ENCODE data around the gene SPG7. TPM values are rescaled to one million over a fixed set of nuclear protein-coding genes. Genes with fewer than 3 reads are reported as not detected.
"Not testable (repeated sequence)": the region's sequence is repeated elsewhere in the genome, so short reads cannot be mapped to it uniquely, and the experiment has no call there.

SPG7 gene
- total RNA-seq, 1 donor from 2014 or later, result 119 TPM

DNA sequence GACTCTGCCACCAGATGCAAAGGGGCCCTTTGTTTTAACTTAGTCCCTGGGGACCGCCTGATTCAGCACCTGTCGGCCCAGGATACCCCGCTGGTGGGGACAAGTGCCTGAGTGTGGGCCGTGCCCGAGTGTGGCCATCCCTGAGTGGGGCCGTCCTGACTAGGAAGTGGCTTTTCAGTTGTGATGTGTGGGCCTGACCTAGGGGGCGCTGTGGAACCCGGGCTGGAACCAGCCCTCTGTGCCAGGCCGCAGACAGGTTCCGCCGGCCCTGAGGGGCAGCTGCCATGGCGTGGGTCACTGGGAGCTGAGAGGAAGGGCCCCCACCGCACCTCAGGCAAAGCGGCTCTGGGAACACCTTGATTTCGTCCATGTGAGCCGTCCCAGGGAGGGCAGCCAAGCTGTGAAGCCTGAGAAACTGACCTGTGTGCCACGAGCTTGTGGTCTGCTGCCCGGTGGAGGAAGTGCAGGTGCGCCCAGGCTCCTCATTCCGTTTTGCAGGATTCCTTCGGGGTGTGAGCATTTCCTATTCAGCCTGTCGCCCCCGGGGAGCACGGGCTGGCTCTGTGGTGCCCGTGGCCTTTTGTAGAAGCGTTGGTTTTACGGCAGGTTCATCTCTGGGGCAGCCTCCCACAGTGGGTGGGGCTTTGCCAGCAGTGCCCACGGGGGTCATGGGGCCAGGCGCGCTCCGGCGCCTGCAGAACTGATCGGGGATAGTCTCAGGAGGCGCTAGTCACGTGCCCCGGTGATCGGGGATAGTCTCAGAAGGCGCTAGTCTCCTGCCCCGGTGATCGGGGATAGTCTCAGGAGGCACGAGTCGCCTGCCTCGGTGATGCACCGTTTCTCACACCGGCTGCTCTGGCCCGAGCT lies 57.5 kb downstream of the SPG7 start:
- Histone ChIP-seq H3K27ac (peak overlapping the region; percentile 27), H3K9me3 (no peaks in the 10 kb centered on the region), H3K4me3 (no peak overlapping the region), H3K36me3 (peaks cover 0 to 37% of the 10 kb centered on the region in 2 donors), H3K4me1 (peaks cover 51% of the 10 kb centered on the region), H3K27me3 (no peaks in the 10 kb centered on the region)
- no peak for DNase-seq (ENCODE audit: extremely low spot score in 2 of 2)
- TF ChIP-seq POLR2A (IDR thresholded peaks at IDR 0.05), result no peak
- no peak for TF ChIP-seq CTCF (IDR thresholded peaks at IDR 0.05)
- TF ChIP-seq POLR2AphosphoS5 (IDR thresholded peaks at IDR 0.05; ENCODE audit: insufficient read depth in 1 of 2, low read depth in 1 of 2), result peak in 1 of 2 donors; percentile 69
- intact Hi-C loops (cut with DNase I), result no loop called here

DNA sequence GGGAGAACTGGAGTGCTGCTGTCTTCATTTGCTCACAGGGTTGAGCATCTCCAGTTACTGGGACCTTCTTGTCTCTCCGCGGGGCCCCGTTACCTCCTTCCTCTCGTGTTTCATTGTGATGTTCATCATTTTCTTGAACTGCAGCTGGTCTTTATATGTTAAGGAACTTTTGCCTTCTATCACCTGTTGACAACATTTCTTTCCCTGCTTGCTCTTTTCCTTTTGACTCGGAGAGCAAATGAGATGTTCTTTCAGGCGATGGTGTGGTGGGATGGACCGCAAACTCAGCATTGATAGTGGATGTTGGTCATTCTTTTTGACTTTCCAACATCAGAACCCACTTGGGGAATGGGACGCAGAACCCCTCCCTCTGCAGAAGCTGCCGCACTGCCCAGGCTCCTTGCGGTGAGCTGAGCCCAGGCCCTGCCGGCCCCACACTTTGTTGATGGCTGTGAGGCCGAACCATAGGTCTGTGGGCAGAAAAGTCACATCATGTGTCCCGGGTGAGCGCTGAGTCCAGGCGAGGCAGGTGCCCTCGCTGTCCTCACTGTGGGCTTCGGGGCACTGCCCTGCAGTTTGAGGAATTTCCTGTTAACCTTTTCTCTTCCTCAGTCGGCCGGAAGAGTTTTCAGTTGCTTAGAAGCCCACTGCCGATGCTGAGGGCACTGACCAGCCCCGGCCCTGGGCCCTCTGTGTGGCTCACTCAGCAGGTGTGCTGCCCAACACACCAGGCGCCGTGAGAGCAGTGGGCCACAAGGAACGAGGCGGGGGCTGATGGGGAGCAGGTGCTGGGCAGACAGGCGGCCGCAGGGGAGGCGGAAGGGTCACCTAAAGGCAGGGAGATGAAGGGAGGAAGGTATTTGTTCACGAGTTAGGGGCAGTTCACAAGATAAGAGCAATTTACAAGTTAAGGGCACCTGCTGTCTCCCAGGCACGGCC lies 59.7 kb downstream of the SPG7 start:
- Histone ChIP-seq H3K4me1 (peaks cover 32% of the 10 kb centered on the region), H3K27ac (no peak overlapping the region), H3K4me3 (no peak overlapping the region), H3K27me3 (no peaks in the 10 kb centered on the region), H3K36me3 (peaks cover 0 to 21% of the 10 kb centered on the region in 2 donors), H3K9me3 (no peaks in the 10 kb centered on the region)
- intact Hi-C loops (cut with DNase I), result no loop called here
- no peak for DNase-seq (ENCODE audit: extremely low spot score in 2 of 2)
- no peak for TF ChIP-seq POLR2A (IDR thresholded peaks at IDR 0.05)
- no peak for TF ChIP-seq POLR2AphosphoS5 (IDR thresholded peaks at IDR 0.05; ENCODE audit: insufficient read depth in 1 of 2, low read depth in 1 of 2)
- no peak for TF ChIP-seq CTCF (IDR thresholded peaks at IDR 0.05)

DNA sequence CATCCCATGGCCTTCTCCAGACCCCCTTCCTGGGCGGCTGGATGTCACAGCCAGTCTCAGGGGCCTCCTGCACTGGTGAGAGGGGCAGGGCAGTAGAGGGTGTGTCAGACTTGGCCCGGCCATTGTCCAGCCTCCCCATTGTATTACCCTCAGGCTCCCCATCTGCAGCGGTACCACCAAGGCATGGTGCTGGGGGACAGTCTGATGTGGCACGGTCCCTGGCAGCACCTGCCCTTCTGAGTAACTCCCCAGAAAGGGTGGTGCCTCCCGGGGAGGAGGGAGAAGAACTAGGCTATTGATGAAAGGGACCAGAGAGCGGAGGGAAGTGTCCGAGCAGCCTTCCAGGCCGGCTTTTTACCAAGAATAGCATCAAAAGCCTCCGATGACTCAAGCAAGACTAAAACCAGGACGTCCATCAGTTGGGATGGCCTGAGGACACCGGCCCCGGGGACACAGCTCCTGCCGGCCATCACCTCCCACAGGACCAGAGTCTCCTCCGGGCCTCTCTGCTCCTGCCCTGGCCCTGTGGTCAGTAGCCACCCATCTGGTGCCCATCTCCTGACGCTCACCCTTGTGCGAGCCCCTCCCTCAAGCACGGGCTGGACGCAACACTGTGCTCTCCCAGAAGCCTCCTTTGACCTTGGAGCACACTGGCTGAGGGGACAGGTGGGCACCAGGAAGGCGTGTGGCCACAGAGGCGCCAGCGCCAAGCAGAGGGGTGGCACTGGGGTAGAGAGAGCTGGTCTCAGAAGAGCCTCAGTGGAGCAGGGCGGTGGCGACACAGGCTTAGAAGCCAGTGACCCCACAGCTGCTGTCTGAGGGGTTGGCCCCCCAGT lies 61.5 kb downstream of the SPG7 start:
- intact Hi-C loops (cut with DNase I), result no loop called here
- H3K27me3 ChIP-seq, result no peaks in the 10 kb centered on the region
- no peak overlapping the region for H3K27ac ChIP-seq
- H3K4me3 ChIP-seq, result no peak overlapping the region
- peaks cover 20% of the 10 kb centered on the region for H3K4me1 ChIP-seq
- TF ChIP-seq CTCF (IDR thresholded peaks at IDR 0.05) (no peak), POLR2AphosphoS5 (IDR thresholded peaks at IDR 0.05; ENCODE audit: insufficient read depth in 1 of 2, low read depth in 1 of 2) (no peak), POLR2A (IDR thresholded peaks at IDR 0.05) (no peak)
- peaks cover 0 to 3% of the 10 kb centered on the region in 2 donors for H3K36me3 ChIP-seq
- no peak for DNase-seq (ENCODE audit: extremely low spot score in 2 of 2)
- H3K9me3 ChIP-seq, result no peaks in the 10 kb centered on the region

GRCh38 chr16:89570342-89570923 lies 62.2 kb downstream of the SPG7 start:
- Histone ChIP-seq H3K36me3 (no peaks in the 10 kb centered on the region), H3K27ac (no peak overlapping the region), H3K9me3 (no peaks in the 10 kb centered on the region), H3K4me3 (no peak overlapping the region), H3K4me1 (peaks cover 20% of the 10 kb centered on the region), H3K27me3 (no peaks in the 10 kb centered on the region)
- TF ChIP-seq POLR2A (IDR thresholded peaks at IDR 0.05), result no peak
- TF ChIP-seq CTCF (IDR thresholded peaks at IDR 0.05), result no peak
- no peak for TF ChIP-seq POLR2AphosphoS5 (IDR thresholded peaks at IDR 0.05; ENCODE audit: insufficient read depth in 1 of 2, low read depth in 1 of 2)
- intact Hi-C loops (cut with DNase I), result no loop called here
- DNase-seq (ENCODE audit: extremely low spot score in 2 of 2), result no peak

DNA sequence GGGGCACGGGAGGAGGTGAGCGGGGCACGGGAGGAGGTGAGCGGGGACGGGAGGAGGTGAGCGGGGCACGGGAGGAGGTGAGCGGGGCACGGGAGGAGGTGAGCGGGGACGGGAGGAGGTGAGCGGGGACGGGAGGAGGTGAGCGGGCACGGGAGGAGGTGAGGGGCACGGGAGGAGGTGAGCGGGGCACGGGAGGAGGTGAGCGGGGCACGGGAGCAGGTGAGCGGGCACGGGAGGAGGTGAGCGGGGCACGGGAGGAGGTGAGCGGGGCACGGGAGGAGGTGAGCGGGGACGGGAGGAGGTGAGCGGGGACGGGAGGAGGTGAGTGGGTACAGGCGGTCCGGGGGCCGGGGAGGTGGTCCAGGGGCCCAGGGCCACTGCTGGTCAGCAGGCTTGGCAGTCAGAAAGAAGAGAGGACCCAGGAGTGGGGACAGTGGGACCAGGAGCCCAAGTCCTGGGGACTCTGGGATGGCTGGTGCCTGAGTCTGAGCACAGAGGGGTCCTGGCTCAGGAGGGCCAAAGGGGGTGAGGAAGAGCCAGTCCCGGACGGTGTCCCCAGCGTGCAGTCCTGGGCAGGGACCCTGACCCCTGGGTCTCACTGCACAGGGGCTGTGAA lies 62.9 kb downstream of the SPG7 start:
- intact Hi-C loops (cut with DNase I), result not testable (repeated sequence)

More for the DNA sequence above, 62.9 kb downstream of the SPG7 start:
- H3K4me3 ChIP-seq; DNase-seq (ENCODE audit: extremely low spot score in 2 of 2); H3K27ac ChIP-seq; H3K27me3 ChIP-seq; H3K36me3 ChIP-seq; H3K9me3 ChIP-seq: not testable (repeated sequence)
- H3K4me1 ChIP-seq, result peaks cover 17% of the 10 kb centered on the region

Measured in vagina (tissue), 2 donors.